B cell (primary cell): ENCODE measurements around the gene UNC79.

Experiments
- CTCF ChIP-seq: fragments of 200-600 bp; IDR thresholded peaks from one replicate; pipeline ENCODE4 v1.8.0; 2022; ENCODE audit warnings: antibody characterized with exemption, mild to moderate bottlenecking
- EZH2 ChIP-seq: IDR thresholded peaks from 2 replicates; pipeline ENCODE4 v1.6.1; 2012; ENCODE audit warnings: borderline replicate concordance, low read depth, mild to moderate bottlenecking, moderate library complexity, low read length; ENCODE audit not compliant: insufficient read depth, poor library complexity, severe bottlenecking

- TF ChIP-seq CTCF (no peak), EZH2 (no peak)
These were observed 322.3 kb downstream of the UNC79 start for GRCh38 chr14:93752980-93753561.
